Measurements from ENCODE around the gene SELENOO. TPM values are rescaled to one million over a fixed set of nuclear protein-coding genes. Genes with fewer than 3 reads are reported as not detected.
"Not testable (repeated sequence)": the region's sequence is repeated elsewhere in the genome, so short reads cannot be mapped to it uniquely, and the experiment has no call there.

Gene SELENOO
- total RNA-seq, 1 experiment from 2014 or later = 20.0 TPM

DNA sequence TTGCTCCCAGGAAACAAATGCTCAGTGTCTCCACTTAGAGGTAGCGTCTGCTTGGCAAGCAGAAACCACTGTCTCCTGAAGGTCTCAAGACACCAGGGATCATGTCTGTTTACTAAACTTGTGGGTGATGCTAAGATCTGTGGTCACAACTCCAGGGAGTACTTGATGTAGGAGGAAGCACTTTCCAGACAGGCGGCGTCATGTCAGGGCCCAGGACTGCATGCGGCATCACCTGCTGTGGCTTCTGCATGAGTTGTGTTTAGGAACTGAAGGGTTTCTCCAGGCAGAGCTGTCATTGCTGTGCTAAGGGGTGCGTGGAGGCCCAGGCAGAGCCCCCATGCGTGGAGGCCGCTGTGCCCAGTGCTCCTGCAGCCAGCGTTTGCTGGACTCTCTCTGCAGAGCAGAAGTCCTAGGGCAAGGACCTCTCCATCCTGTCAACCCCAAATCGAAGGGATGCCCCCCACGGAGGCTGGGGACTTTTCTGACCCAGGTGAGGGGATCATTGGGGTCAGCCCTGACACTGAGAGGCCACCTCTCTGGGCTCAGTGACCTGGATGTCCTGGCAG lies 38.3 kb upstream of the SELENOO start:
- peaks cover 16% of the 10 kb centered on the region for H3K4me1 ChIP-seq (ENCODE audit: low read length)
- no peak overlapping the region for H3K4me3 ChIP-seq (ENCODE audit: low read length)
- no peak overlapping the region for H3K27ac ChIP-seq (ENCODE audit: low read length)
- H2AFZ ChIP-seq (ENCODE audit: low read length) = no peak overlapping the region
- no peak overlapping the region for H3K4me2 ChIP-seq (ENCODE audit: low read depth, low read length, poor library complexity, severe bottlenecking)
- H3K9me2 ChIP-seq (replicated peaks; ENCODE audit: insufficient read depth, low read length) = no peaks in the 10 kb centered on the region
- no peak overlapping the region for H3K9ac ChIP-seq (ENCODE audit: low read length)
- H3K9me3 ChIP-seq (ENCODE audit: low read length) = no peaks in the 10 kb centered on the region
- H3K79me2 ChIP-seq (ENCODE audit: low read length) = no peaks in the 10 kb centered on the region
- H3K27me3 ChIP-seq (ENCODE audit: low read length) = no peaks in the 10 kb centered on the region
- H4K20me1 ChIP-seq (ENCODE audit: insufficient read depth, low read depth, low read length) = no peaks in the 10 kb centered on the region
- no peak for DNase-seq
- no peaks in the 10 kb centered on the region for H3K36me3 ChIP-seq (ENCODE audit: insufficient read depth, low read length)

DNA sequence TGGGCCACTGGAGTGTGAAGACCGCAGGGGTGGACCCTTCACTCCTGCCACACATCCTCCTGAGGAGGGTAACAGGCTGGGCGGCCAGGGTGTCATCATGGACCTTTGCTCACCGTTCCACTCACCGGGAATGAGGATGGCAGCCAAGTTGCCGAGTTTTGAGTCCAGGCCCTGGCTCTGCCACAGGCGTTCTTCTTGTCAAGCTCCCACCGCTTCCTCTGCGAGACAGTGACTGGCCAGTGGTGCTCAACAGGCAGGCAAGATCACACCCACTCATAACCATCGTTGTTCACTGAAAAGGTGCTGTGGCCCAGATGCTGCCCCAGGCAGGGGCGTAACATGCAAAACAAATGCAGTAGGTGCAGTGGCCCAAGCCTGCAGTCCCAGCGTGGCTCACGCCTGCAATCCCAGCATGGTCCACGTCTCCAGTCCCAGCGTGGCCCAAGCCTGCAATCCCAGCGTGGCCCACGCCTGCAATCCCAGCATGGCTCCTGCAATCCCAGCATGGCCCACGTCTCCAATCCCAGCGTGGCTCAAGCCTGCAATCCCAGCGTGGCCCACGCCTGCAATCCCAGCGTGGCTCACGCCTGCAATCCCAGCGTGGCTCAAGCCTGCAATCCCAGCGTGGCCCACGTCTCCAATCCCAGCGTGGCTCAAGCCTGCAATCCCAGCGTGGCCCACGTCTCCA lies 35.2 kb upstream of the SELENOO start:
- H3K79me2 ChIP-seq (ENCODE audit: low read length) = no peaks in the 10 kb centered on the region
- no peaks in the 10 kb centered on the region for H3K9me2 ChIP-seq (replicated peaks; ENCODE audit: insufficient read depth, low read length)
- H3K9ac ChIP-seq (ENCODE audit: low read length) = no peak overlapping the region
- no peaks in the 10 kb centered on the region for H4K20me1 ChIP-seq (ENCODE audit: insufficient read depth, low read depth, low read length)
- no peaks in the 10 kb centered on the region for H3K27me3 ChIP-seq (ENCODE audit: low read length)
- H3K36me3 ChIP-seq (ENCODE audit: insufficient read depth, low read length) = no peaks in the 10 kb centered on the region
- H3K9me3 ChIP-seq (ENCODE audit: low read length) = no peaks in the 10 kb centered on the region
- peak; percentile 29 for DNase-seq
- H3K4me2 ChIP-seq (ENCODE audit: low read depth, low read length, poor library complexity, severe bottlenecking) = no peak overlapping the region
- H3K27ac ChIP-seq (ENCODE audit: low read length) = no peak overlapping the region
- H2AFZ ChIP-seq (ENCODE audit: low read length) = no peak overlapping the region
- H3K4me3 ChIP-seq (ENCODE audit: low read length) = no peak overlapping the region
- no peaks in the 10 kb centered on the region for H3K4me1 ChIP-seq (ENCODE audit: low read length)

DNA sequence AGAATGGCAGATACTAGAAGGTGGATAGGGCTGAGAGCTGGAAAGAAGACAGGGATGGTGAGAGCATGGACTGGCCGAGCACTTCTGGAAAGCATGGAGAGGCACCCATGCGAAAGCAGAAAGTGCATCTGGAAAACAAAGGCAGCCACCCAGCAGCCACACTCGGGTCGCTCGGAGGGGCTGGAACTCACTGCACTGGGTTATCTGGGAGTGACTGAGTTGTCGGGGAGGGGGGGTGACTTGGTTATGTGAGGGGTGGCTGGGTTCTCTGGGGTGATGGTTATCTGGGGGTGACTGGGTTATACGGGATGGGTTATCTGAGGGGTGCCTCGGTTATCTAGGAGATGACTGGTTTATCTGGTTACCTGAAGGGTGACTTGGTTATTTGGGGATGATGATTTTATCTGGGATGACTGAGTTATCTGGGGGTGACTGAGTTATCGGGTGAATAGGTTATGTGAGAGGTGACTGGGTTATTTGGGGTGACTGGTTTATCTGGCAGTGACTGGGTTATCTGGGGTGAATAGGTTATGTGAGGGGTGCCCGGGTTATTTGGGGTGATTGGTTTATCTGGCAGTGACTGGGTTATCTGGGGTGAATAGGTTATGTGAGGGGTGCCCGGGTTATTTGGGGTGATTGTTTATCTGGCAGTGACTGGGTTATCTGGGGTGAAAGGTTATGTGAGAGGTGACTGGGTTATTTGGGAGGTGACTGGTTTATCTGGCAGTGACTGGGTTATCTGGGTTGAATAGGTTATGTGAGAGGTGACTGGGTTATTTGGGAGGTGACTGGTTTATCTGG lies 32.9 kb upstream of the SELENOO start:
- Histone ChIP-seq H3K9me3 (ENCODE audit: low read length) (no peaks in the 10 kb centered on the region), H3K4me2 (ENCODE audit: low read depth, low read length, poor library complexity, severe bottlenecking) (no peak overlapping the region), H3K27ac (ENCODE audit: low read length) (no peak overlapping the region), H3K4me1 (ENCODE audit: low read length) (no peaks in the 10 kb centered on the region), H4K20me1 (ENCODE audit: insufficient read depth, low read depth, low read length) (no peaks in the 10 kb centered on the region), H3K27me3 (ENCODE audit: low read length) (no peaks in the 10 kb centered on the region), H3K9ac (ENCODE audit: low read length) (no peak overlapping the region), H2AFZ (ENCODE audit: low read length) (no peak overlapping the region), H3K9me2 (replicated peaks; ENCODE audit: insufficient read depth, low read length) (no peaks in the 10 kb centered on the region), H3K79me2 (ENCODE audit: low read length) (no peaks in the 10 kb centered on the region), H3K36me3 (ENCODE audit: insufficient read depth, low read length) (no peaks in the 10 kb centered on the region), H3K4me3 (ENCODE audit: low read length) (no peak overlapping the region)
- DNase-seq = peak; percentile 33

DNA sequence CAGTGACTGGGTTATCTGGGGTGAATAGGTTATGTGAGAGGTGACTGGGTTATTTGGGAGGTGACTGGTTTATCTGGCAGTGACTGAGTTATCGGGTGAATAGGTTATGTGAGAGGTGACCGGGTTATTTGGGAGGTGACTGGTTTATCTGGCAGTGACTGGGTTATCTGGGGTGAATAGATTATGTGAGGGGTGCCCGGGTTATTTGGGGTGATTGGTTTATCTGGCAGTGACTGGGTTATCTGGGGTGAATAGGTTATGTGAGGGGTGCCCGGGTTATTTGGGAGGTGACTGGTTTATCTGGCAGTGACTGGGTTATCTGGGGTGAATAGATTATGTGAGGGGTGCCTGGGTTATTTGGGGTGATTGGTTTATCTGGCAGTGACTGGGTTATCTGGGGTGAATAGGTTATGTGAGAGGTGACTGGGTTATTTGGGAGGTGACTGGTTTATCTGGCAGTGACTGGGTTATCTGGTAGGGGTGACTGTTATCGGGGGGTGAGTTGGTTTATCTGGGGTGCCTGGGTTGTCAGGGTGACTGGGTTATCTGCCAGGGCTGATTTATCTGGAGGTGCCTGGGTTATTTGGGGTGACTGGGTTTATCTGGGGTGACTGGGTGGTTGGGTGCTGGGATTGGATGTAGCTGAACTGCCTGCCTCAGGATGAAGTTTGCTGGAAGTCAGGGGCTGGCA lies 32.2 kb upstream of the SELENOO start:
- not testable (repeated sequence) for H3K36me3 ChIP-seq (ENCODE audit: insufficient read depth, low read length); H3K27me3 ChIP-seq (ENCODE audit: low read length); H3K4me2 ChIP-seq (ENCODE audit: low read depth, low read length, poor library complexity, severe bottlenecking); H3K4me1 ChIP-seq (ENCODE audit: low read length); H3K9ac ChIP-seq (ENCODE audit: low read length); H3K27ac ChIP-seq (ENCODE audit: low read length); H4K20me1 ChIP-seq (ENCODE audit: insufficient read depth, low read depth, low read length); H3K4me3 ChIP-seq (ENCODE audit: low read length); H3K9me2 ChIP-seq (replicated peaks; ENCODE audit: insufficient read depth, low read length); H3K79me2 ChIP-seq (ENCODE audit: low read length); H3K9me3 ChIP-seq (ENCODE audit: low read length); DNase-seq; H2AFZ ChIP-seq (ENCODE audit: low read length)

DNA sequence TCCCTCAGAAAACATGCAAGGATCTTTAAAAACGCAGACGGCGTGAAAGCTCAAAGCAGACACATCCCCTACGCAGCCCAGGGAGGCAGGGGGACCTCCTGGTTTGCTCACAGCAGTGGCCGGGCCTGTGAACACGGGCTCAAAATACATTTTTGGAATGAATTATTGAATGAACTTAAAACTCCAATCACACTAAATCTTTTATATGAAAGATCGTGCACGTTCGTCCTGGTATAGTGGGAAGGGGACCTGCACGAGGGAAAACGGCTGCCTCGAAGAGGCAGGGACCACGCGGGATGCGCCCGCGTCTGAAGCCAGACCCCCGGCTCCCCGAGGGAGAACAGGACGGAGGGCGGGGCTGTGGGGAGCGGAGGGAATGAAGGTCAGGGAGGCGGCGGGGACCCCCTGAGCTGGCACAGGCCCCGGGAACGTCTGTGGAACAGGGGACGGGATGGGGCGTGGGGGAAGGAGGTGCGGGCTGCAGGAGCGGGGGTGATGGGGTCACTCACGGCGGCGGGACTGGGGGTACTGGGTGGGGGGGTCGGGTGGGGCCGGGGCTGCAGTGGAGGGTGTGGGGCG lies 31.5 kb upstream of the SELENOO start:
- Histone ChIP-seq H4K20me1 (ENCODE audit: insufficient read depth, low read depth, low read length) (no peaks in the 10 kb centered on the region), H3K27me3 (ENCODE audit: low read length) (no peaks in the 10 kb centered on the region), H3K4me1 (ENCODE audit: low read length) (peaks cover 8% of the 10 kb centered on the region), H3K9ac (ENCODE audit: low read length) (no peak overlapping the region), H3K9me3 (ENCODE audit: low read length) (no peaks in the 10 kb centered on the region), H3K4me2 (ENCODE audit: low read depth, low read length, poor library complexity, severe bottlenecking) (no peak overlapping the region), H3K79me2 (ENCODE audit: low read length) (no peaks in the 10 kb centered on the region), H3K9me2 (replicated peaks; ENCODE audit: insufficient read depth, low read length) (no peaks in the 10 kb centered on the region), H3K27ac (ENCODE audit: low read length) (no peak overlapping the region), H3K36me3 (ENCODE audit: insufficient read depth, low read length) (no peaks in the 10 kb centered on the region), H2AFZ (ENCODE audit: low read length) (no peak overlapping the region), H3K4me3 (ENCODE audit: low read length) (no peak overlapping the region)
- DNase-seq = peak; percentile 25

DNA sequence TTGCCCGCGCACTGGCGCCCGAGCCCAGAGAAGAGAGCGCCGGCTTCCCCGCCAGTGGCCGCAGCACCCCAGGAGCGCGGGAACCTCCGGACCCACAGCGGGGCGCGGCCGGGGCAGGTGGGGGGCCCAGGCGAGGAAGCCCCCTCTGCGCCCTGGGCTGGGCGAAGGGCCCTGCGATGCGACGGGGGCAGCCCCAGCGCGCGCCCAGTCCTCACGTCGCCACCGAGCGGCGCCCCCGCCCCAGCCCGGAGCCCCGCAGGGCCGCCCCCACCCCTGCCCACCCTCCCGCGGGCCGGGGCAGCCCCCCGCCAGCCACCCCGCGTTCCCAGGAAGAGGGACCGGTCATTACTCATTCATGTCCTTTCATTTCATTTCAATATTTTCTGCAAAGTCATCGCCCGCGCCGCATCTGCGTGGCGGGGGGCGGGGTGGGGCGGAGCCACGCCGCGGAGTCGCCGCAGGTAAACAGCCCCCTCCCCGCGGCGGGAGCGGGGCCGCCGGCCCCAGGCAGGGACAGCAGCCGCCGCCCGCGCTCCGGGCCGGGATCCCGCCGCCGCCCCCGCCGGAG lies 31.0 kb upstream of the SELENOO start:
- Histone ChIP-seq H3K9me3 (ENCODE audit: low read length) (no peaks in the 10 kb centered on the region), H3K27ac (ENCODE audit: low read length) (no peak overlapping the region), H3K4me3 (ENCODE audit: low read length) (no peak overlapping the region), H3K27me3 (ENCODE audit: low read length) (no peaks in the 10 kb centered on the region), H3K4me2 (ENCODE audit: low read depth, low read length, poor library complexity, severe bottlenecking) (no peak overlapping the region), H3K79me2 (ENCODE audit: low read length) (no peaks in the 10 kb centered on the region), H3K9ac (ENCODE audit: low read length) (no peak overlapping the region), H4K20me1 (ENCODE audit: insufficient read depth, low read depth, low read length) (no peaks in the 10 kb centered on the region), H3K9me2 (replicated peaks; ENCODE audit: insufficient read depth, low read length) (no peaks in the 10 kb centered on the region), H3K4me1 (ENCODE audit: low read length) (peaks cover 8% of the 10 kb centered on the region), H3K36me3 (ENCODE audit: insufficient read depth, low read length) (no peaks in the 10 kb centered on the region), H2AFZ (ENCODE audit: low read length) (no peak overlapping the region)
- DNase-seq = peak; percentile 23

DNA sequence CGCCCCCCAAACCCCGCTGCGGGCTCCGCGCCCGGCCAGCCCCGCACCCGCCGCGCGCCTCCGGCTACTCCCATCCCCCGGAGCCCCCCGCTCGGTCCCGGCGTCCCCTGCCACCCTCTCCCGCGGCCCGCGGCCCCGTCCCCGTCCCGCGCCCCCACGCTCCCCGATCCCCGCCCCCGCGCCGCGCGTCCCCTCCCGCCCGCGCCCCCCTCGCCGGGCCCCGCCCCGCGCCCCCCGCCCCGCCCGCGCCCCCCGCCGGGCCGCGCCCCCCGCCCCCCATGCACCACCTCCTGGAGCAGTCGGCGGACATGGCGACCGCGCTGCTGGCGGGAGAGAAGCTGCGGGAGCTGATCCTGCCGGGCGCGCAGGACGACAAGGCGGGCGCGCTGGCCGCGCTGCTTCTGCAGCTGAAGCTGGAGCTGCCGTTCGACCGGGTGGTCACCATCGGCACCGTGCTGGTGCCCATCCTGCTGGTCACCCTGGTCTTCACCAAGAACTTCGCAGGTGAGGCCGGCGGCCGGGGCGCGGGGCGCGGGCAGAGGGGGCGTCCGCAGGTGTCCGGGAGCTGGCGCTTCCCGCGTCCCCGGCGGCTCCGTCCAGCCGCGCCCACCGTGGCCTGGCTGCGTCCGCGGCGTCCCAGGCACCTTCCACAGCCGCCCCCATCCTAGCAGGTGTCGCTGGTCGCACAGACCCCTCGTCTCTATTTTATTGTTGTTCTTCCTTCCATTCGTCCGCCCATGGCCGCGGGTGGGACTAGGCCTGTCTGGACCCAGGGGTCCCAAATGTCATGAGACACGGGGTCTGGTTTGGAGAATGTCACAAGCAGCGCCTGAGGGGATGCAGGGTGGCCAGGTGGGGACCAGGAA lies 30.1 kb upstream of the SELENOO start, which contains the start of gene PANX2:
PANX2 (plus strand) TSS at position 279 of the 866 bp plus-strand sequence; CDS start at position 279, 0 bp downstream.
- Histone ChIP-seq H3K27ac (ENCODE audit: low read length) (no peak within 1 kb of the TSS), H3K4me1 (ENCODE audit: low read length) (peaks cover 8% of the 10 kb centered on the region), H3K79me2 (ENCODE audit: low read length) (no peaks in the 10 kb centered on the region), H2AFZ (ENCODE audit: low read length) (no peak within 1 kb of the TSS), H3K4me3 (ENCODE audit: low read length) (no peak within 1 kb of the TSS), H3K36me3 (ENCODE audit: insufficient read depth, low read length) (no peaks in the 10 kb centered on the region), H3K27me3 (ENCODE audit: low read length) (no peaks in the 10 kb centered on the region), H3K9me3 (ENCODE audit: low read length) (no peaks in the 10 kb centered on the region), H3K9ac (ENCODE audit: low read length) (no peak within 1 kb of the TSS), H3K9me2 (replicated peaks; ENCODE audit: insufficient read depth, low read length) (no peaks in the 10 kb centered on the region), H4K20me1 (ENCODE audit: insufficient read depth, low read depth, low read length) (no peaks in the 10 kb centered on the region), H3K4me2 (ENCODE audit: low read depth, low read length, poor library complexity, severe bottlenecking) (no peak within 1 kb of the TSS)
- DNase-seq = no peak

Measured in Karpas-422 (cell line).